HL-60/S4 treated with phorbol 12-myristate 13-acetate at 8.2 ng/mL for 4 days and 3 days (cell line): ENCODE results near the gene PDE6B.
"Not testable (repeated sequence)": the region's sequence is repeated elsewhere in the genome, so short reads cannot be mapped to it uniquely, and the experiment has no call there.

Experiments
- in situ Hi-C: fragments of 300-500 bp; cut with MboI; formaldehyde crosslinking; loops from 2 replicates; pipeline ENCODE4 v1.15.0; 2022; ENCODE audit warnings: low sequenced_read_pairs

Gene PDE6B

DNA sequence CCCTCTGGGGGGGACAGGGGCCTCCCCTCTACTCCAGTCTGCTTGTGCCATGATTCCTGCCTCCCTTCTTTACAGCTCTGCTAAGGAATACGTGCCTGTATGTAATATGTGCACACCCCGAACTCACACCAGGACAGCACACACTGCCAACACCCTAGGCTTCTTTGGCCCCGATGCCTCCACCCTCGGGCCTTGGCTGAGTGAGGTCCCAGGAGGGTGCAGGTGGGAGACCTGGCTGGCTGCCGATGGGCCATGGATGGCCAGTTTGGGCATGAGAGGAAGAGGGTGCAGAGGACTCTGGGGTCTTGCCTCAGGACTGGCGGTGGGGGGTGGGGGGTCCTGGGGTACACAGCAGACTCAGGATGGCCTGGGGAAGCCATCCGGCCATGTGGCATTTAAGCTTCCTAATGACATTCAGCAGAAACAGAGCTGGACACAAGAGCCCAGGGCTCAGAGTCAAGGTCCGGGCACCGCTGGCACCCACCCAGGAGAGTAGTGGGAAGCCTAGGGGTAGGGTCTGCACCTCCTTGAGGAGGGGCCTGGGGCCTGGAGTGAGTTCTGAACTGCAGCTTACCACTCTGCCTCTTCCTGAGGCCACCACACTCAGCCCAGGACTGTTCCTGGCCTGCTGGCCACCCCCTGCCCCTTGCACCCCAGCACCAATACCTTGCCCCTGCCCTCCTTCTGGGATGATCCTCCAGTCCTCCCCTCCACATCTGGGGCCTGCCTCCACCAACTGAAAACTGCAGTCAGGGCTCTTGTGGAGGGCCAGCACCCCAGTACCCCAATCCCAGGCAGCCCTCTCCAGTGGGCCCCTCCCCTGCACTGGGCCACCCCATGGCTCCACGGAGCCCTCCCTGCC lies 78.2 kb downstream of the PDE6B start:
- in situ Hi-C loops, result no loop called here

DNA sequence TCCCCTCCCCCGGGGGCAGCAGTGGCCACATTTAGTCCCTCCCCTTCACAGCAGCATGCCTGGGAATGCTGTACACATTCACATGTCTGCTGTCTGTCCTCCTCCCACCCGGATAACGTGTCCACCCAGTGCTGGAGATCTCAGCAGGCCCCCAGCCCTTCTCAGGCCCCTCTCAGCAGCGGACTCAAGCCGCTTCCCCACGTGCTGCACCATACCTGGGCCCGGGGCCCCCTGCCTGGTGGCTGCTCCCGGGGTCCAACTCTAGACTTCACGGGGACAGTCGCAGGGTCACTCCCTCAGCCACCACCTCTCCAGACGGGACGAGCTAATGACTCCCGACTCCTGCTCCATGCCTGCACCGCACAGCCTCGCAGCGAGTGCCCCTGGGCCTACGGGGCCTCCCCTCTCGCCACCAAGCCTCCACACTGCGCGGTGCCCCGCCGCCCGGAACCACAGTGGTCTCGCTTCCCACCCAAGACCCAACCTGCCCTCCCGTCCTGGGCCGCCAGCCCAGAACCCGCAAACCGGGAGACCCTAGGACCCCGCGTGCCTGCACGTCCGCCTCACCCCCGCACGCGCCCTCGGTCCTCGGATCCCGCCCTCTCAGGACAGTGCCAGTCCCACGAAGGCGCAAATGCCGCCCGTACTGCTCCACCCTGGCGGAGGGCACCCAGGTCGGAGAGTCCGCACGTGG lies 79.0 kb downstream of the PDE6B start:
- in situ Hi-C loops, result no loop called here

DNA sequence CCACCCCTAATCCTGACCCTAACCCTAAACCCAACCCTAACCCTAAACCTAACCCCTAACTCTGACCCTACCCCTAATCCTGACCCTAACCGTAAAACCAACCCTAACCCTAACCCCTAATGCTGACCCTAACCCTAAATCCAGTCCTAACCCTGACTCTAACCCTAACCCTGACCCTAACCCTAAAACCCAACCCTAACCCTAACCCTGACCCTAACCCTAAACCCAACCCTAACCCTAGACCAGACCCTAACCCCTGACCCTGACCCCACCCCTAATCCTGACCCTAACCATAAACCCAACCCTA lies 79.6 kb downstream of the PDE6B start:
- in situ Hi-C loops, result no loop called here

DNA sequence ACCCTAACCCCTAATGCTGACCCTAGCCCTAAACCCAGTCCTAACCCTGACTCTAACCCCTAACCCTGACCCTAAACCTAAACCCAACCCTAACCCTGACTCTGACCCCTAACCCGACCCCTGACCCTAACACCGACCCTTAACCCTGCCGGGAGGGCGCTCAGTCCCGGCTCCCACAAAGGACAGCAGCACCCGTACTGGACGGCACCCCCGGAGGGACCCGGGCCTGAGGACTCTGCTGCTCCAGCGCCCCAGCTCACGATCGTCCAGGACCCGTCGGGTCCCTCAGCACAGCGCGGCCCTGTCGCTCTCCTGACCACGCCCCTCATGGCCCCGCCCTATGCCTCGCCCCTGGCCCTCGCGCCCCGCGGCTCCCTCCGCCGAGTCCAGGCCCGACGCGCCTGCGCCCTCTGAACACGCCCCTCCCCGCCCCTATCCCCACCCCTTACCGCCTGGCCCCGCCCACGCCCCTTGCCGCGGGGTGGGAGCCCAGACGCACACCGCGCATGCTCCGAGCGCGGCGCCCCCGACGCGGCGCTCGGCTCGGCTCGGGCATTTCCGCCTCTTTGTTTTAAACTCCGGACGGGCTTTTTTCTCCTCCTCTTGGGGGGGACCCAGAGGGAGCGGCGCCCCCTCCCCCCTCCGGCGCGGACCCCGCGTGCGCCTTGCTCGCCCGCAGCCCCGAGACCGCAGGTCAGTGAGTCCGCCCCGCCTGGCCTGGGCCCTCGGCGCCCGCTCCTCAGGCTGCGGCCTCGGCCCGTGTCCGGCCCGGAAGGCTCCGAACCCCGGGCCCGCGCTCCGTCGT lies 80.1 kb downstream of the PDE6B start, which contains the start of gene PCGF3:
PCGF3 (plus strand) TSS at position 555 of the 805 bp plus-strand sequence. CDS start 27,849 bp downstream, outside the sequence.
- in situ Hi-C loops, result no loop called here

DNA sequence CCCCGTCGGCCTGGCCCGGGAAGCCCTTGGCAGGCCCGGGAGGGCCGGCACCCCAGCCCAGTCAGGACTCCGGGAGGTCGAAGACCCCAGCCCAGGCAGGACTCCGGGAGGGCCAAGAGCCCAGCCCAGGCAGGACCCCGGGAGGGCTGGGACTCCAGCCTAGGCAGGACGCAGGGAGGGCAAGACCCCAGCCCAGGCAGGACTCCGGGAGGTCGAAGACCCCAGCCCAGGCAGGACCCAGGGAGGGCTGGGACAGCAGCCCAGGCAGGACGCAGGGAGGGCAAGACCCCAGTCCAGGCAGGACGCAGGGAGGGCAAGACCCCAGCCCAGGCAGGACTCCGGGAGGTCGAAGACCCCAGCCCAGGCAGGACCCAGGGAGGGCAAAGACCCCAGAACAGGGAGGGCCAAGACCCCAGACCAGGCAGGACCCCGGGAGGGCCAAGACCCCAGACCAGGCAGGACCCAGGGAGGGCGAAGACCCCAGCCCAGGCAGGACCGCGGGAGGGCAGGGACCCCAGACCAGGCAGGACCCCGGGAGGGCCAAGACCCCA lies 80.8 kb downstream of the PDE6B start:
- in situ Hi-C loops, result not testable (repeated sequence)

DNA sequence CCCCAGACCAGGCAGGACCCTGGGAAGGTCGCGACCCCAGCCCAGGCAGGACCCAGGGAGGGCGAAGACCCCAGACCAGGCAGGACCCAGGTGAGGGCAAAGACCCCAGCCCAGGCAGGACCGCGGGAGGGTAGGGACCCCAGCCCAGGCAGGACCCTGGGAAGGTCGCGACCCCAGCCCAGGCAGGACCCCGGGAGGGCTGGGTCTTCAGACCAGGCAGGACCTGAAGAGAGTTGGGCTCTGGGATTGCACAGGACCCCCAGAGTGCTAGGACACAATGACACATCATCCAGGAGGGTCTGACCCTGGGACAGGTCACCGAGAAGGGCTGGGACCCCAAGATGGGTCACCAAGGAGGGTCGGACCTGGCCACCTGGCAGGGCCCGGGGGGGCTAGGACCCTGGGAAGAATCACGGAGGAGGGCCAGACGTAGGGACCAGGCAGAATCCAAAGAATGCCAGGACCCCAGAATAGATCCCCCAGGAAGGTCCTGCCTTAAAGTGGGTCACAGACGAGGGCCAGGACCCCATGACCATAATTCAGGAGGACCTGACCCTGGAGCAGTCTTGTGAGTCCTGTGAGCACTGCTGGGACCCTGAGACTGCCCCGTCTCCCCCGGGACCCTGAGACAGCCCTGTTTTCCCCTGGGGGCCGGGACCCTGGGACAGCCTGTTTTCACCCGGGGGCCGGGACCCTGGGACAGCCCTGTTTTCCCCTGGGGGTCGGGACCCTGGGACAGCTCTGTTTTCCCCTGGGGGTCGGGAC lies 81.6 kb downstream of the PDE6B start:
- in situ Hi-C loops, result no loop called here

DNA sequence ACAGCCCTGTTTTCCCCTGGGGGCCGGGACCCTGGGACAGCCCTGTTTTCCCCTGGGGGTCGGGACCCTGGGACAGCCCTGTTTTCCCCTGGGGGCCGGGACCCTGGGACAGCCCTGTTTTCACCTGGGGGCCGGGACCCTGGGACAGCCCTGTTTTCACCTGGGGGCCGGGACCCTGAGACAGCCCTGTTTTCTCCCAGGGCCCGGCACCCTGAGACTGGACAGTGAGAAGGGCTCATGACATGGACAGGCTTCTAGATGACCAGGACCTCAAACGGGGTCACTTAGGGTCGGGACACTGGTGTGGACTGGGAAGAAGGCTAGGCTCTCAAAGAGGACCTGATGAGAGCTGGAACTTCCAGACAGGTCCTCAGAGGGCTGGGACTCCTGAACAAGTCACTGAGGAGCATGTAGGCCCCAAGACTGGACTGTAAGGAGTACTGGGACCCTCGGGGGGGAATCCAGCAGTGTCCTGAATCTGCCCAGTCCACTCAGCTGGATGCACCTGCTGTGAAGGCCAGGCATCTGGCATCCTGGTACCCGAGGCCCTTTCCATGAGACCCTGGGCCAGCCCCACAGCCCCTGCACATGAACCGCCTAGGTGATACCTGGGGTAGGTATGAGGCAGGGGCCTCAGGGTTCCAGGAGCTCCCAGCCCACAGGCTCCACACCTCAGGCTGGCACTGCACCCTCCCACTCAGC lies 82.7 kb downstream of the PDE6B start:
- in situ Hi-C loops, result no loop called here

DNA sequence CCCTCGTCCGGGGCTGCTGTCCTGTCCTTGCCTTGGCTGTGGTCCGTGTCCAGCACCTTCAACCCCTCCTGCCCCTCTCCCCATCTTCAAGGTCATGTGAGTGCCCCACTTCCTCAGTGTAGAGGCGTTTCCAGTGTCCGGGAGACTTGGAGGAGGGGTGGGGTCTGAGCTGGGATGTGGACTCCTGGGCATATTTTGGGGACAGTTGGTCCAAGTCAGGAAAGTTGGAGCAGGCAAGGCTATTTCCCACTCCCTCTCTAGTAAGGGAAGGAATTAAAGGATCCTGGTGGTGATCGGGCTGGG lies 83.2 kb downstream of the PDE6B start:
- in situ Hi-C loops, result no loop called here

DNA sequence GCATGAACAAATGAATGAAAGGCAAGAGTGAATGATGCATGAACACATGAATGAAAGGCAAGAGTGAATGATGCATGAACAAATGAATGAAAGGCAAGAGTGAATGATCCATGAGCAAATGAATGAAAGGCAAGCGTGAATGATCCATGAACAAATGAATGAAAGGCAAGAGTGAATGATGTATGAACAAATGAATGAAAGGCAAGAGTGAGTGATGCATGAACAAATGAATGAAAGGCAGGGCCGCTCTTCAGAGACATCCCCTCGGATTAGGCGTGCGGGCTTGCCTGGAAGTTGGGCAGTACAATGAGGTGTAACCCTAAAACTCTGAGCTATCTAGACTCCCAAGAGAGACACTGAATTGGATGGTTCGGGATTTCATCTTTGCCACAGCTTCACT lies 84.0 kb downstream of the PDE6B start:
- in situ Hi-C loops, result no loop called here

DNA sequence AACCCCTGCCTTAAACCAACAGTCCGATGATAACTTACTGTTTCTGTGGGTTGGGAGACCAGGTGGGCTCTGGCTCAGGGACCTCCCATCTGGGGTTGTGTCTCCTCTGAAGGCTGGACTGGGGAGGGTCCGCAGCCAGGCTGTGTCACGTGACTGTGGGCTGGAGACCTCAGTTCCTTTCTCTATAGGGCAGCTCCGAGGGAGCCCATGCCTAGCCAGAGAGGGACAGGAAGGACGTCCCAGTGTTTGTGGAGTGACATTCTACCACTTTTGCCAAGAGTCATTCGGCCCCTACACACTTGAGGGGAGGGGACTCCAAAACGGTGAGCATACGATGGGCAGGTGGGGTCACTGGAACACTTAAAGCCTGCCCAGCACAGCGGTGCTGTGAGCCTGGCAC lies 84.7 kb downstream of the PDE6B start:
- in situ Hi-C loops, result no loop called here

DNA sequence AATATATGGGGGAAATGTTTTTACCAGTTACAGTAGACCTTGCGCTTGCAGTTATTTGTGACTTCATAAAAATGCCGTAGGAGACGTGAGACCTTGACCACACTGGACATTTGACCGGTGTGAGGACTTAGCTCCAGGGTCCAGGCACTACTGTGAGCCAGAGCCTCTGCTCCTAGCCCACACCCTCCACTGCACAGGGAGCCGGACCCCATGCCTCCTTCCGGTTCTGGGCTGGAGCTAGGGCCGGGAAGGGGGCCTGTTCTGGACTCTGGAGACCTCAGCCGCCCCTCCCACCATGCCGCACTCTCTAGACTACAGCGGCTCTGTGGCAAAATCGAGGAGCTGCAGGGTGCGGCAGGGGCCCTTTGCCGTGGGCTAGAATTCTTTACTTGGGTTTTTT lies 85.5 kb downstream of the PDE6B start:
- in situ Hi-C loops, result no loop called here

DNA sequence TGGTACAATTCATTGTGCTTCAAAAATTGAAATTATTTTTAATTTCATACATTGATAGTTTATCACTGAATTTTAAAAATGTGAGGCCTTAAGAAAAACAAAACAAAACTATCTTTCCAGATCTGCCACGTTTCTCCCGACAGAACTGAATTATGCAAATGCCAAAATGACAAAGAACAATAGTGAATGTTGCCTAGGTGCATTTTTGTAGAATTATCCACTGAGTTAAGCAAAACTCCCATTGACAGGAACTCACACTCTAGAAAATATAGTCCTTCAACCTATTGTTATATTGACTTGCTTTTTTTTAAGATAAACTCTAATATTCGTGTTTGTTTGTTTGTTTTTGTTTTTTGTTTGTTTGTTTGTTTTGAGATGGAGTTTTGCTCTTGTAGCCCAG lies 86.7 kb downstream of the PDE6B start:
- in situ Hi-C loops, result no loop called here

DNA sequence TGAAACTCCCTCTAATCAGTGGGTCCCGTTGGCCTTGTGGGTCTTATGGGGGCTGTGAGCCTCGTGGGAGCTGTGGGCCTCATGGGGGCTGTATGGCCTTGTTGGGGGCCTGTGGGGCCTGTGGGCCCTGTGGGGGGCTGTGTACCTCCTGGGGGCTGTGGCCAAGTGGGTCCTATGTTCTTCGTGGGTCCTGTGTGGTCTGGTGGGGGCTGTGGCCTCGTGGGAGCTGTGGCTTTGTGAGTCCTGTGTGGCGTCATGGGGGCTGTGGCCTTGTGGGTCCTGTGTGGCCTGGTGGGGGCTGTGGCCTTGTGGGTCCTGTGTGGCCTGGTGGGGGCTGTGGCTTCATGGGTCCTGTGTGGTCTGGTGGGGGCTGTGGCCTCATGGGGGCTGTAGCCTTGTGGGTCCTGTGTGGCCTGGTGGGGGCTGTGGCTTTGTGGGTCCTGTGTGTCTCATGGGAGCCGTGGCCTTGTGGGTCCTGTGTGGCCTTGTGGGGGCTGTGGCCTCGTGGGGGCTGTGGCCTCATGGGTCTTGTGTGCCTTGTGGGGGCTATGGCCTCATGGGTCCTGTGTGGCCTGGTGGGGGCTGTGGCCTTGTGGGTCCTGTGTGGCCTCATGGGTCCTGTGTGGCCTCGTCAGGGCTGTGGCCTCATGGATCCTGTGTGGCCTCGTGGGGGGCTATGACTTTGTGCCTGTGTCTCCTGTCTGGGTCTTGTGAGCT lies 87.7 kb downstream of the PDE6B start:
- in situ Hi-C loops, result no loop called here

DNA sequence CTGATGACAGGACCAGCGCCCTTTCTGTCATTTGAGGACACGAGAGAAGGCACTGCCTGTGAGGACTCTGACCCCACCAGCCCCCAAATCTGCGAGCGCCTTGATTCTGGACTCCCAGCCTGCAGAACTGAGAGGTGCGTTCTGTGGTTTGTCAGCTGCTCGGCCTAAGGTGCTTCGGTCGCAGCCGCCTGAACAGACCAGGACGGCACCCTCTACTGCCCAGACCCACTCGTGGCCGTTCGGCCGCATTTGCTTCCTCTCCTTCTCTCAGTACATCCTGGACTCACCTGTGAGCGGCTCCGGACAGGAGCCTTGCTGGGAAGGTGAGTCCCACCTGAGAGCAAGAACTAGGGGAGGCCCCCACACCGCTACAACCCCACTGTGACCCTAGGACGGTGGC lies 88.7 kb downstream of the PDE6B start:
- in situ Hi-C loops, result no loop called here

DNA sequence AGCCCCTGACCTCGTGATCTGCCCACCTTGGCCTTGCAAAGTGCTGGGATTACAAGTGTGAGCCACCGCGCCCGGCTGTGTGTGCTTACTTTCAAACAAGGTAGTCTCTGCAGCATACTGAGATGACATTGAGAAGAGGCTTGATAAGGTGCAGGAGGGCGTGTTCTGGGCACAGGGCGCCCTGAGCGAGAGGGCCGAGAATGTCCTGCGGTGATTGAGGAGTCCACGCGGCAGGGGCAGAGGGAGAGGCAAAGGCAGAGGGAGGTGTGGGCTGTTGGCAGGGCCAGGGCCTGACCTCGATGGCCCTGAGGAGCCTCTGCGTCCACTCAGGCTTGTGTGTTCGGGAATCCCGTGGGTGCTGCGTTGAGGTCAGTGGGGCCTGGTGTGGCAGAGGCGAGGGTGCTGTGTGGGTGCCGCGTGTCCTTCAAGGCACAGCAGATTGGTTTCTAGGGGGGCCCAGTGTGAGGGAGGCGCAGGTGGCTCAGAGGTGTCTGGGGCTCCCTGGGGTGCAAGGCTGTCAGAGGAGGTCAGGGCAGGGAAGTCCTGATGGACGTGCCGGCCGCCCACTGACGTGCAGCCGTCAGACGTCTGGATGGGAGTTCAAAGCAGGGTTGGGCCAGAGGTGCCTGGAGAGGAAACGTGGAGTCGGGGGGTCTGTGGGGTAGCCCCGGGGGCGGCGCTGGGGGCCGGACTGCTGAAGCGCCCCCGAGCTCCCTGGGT lies 92.4 kb downstream of the PDE6B start:
- in situ Hi-C loops, result no loop called here

DNA sequence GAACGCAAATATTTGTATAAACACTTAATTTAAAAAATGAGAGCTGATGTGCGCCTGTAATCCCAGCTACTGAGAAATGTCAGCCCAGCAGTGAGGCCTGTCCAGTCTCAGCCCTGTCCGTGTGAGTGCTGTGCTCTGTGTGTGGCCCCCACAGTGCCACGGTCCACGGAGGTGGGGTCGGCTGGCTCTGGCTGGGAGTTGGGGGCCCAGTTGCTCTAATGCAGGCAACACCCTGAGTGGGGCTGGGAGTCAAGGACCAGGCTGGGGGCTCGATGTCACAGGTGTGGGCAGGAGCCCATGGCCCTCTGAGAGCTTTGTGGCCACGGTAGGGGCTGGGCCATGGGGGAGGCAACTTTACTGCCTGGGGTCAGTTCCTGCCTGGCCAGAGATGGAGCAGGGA lies 93.1 kb downstream of the PDE6B start:
- in situ Hi-C loops, result no loop called here
